Astrocyte (in vitro differentiated cells and primary cell): ENCODE data around the gene HLA-DQA1.

Experiments
- CTCF ChIP-seq: IDR thresholded peaks from 2 replicates; pipeline ENCODE4 v1.5.1; 2011; ENCODE audit warnings: low read depth, mild to moderate bottlenecking, inconsistent platforms, low read length, moderate library complexity; ENCODE audit not compliant: insufficient read depth
- EZH2 ChIP-seq: IDR thresholded peaks from 2 replicates; pipeline ENCODE4 v1.6.1; 2012; ENCODE audit warnings: mild to moderate bottlenecking, low read length, inconsistent platforms; ENCODE audit not compliant: insufficient read depth

- TF ChIP-seq CTCF = no peak
- TF ChIP-seq EZH2 = no peak
These were observed 31.1 kb downstream of the HLA-DQA1 start for GRCh38 chr6:32668226-32668747.
